Stimulated activated CD8-positive, alpha-beta memory T cell treated with anti-CD3 and anti-CD28 coated beads, Interleukin-2, amount 100 ng/mL, for 1 hour (primary cell): ENCODE measurements around the gene SCRT2.
"Not testable (repeated sequence)": the region's sequence is repeated elsewhere in the genome, so short reads cannot be mapped to it uniquely, and the experiment has no call there.

Experiments used
- DNase-seq, 2 donors: peaks; one replicate each; pipeline ENCODE4 v3.0.0-alpha.2; 2020; ENCODE audit warnings: low read depth in 2 of 2

The SCRT2 gene

GRCh38 chr20:701401-702129 lies 26.0 kb upstream of the SCRT2 start:
- no peak for DNase-seq

- DNase-seq, result no peak
Measured at GRCh38 chr20:699811-700338, 24.3 kb upstream of the SCRT2 start.

GRCh38 chr20:699342-699741 lies 23.7 kb upstream of the SCRT2 start:
- DNase-seq, result no peak

- no peak for DNase-seq
Measured at GRCh38 chr20:698276-698675, 22.7 kb upstream of the SCRT2 start.

GRCh38 chr20:697826-698225 lies 22.2 kb upstream of the SCRT2 start:
- DNase-seq, result no peak

- no peak for DNase-seq
Measured at GRCh38 chr20:695165-695866, 19.7 kb upstream of the SCRT2 start.

- no peak for DNase-seq
Measured at GRCh38 chr20:694496-694895, 18.9 kb upstream of the SCRT2 start.

- DNase-seq, result not testable (repeated sequence)
Measured at GRCh38 chr20:693786-694185, 18.2 kb upstream of the SCRT2 start.

- no peak for DNase-seq
Measured at GRCh38 chr20:692044-692443, 16.4 kb upstream of the SCRT2 start.

- DNase-seq, result no peak
Measured at GRCh38 chr20:689947-690346, 14.3 kb upstream of the SCRT2 start.

- no peak for DNase-seq
Measured at GRCh38 chr20:689348-689747, 13.7 kb upstream of the SCRT2 start.

GRCh38 chr20:688809-689212 lies 13.2 kb upstream of the SCRT2 start:
- no peak for DNase-seq

- no peak for DNase-seq
Measured at GRCh38 chr20:687468-688203, 12.0 kb upstream of the SCRT2 start.

- DNase-seq, result no peak
Measured at GRCh38 chr20:684676-685319, 9.2 kb upstream of the SCRT2 start.

- DNase-seq, result no peak
Measured at GRCh38 chr20:682123-682522, 6.5 kb upstream of the SCRT2 start.

GRCh38 chr20:680638-681187 lies 5.1 kb upstream of the SCRT2 start:
- DNase-seq, result no peak

- DNase-seq, result no peak
Measured at GRCh38 chr20:677957-678356, 2.4 kb upstream of the SCRT2 start.

GRCh38 chr20:676967-677366 lies 1.4 kb upstream of the SCRT2 start:
- DNase-seq, result no peak

GRCh38 chr20:676315-676937 lies 824 bp upstream of the SCRT2 start:
- DNase-seq, result no peak

GRCh38 chr20:675033-675452 lies 559 bp downstream of the SCRT2 start:
- DNase-seq, result no peak

GRCh38 chr20:673603-674001 lies 2.0 kb downstream of the SCRT2 start:
- DNase-seq, result no peak
